Subcutaneous abdominal adipose tissue (tissue), 5 donors: ENCODE data around the gene POLR1E.
A peak's percentile ranks its signal among the peaks of the same experiment; 100 is the strongest.
"Not testable (repeated sequence)": the region's sequence is repeated elsewhere in the genome, so short reads cannot be mapped to it uniquely, and the experiment has no call there.

Source experiments
- H3K27ac ChIP-seq: one replicate; pipeline ENCODE4 v1.7.0; 2013; ENCODE audit warnings: low read depth, mild to moderate bottlenecking, inconsistent platforms, low read length, moderate library complexity
- H3K27me3 ChIP-seq, 5 donors: one replicate each; pipeline ENCODE4 v1.7.0; 2013; ENCODE audit warnings: low read length in 5 of 5, inconsistent platforms in 1 of 5; ENCODE audit not compliant: control insufficient read depth in 5 of 5, insufficient read depth in 4 of 5
- H3K36me3 ChIP-seq, 5 donors: one replicate each; pipeline ENCODE4 v1.7.0; 2013; ENCODE audit warnings: low read length in 5 of 5; ENCODE audit not compliant: control insufficient read depth in 5 of 5, insufficient read depth in 5 of 5
- H3K4me1 ChIP-seq, 5 donors: one replicate each; pipeline ENCODE4 v1.7.0; 2013; ENCODE audit warnings: low read length in 5 of 5, mild to moderate bottlenecking in 3 of 5, moderate library complexity in 1 of 5; ENCODE audit not compliant: control insufficient read depth in 5 of 5, insufficient read depth in 5 of 5
- H3K4me3 ChIP-seq, 5 donors: one replicate each; pipeline ENCODE4 v1.7.0; 2013; ENCODE audit warnings: low read length in 5 of 5, low read depth in 1 of 5
- H3K9ac ChIP-seq, 5 donors: one replicate each; pipeline ENCODE4 v1.7.0; 2013; ENCODE audit warnings: low read length in 5 of 5, mild to moderate bottlenecking in 4 of 5, moderate library complexity in 3 of 5
- H3K9me3 ChIP-seq, 5 donors: one replicate each; pipeline ENCODE4 v1.7.0; 2013; ENCODE audit warnings: low read length in 5 of 5; ENCODE audit not compliant: control insufficient read depth in 5 of 5
- donor health status: healthy.
- donor health status: healthy.
- donor health status: healthy.
- donor health status: healthy.
- donor health status: healthy.

Gene POLR1E

GRCh38 chr9:37477443-37477842 lies 8.3 kb upstream of the POLR1E start:
- not testable (repeated sequence) for H3K4me3 ChIP-seq, H3K27ac ChIP-seq, H3K36me3 ChIP-seq

GRCh38 chr9:37477987-37478619 lies 7.6 kb upstream of the POLR1E start:
- not testable (repeated sequence) for H3K9ac ChIP-seq, H3K36me3 ChIP-seq, H3K4me1 ChIP-seq, H3K9me3 ChIP-seq, H3K27me3 ChIP-seq, H3K4me3 ChIP-seq, H3K27ac ChIP-seq

More at GRCh38 chr9:37477443-37477842, 8.3 kb upstream of the POLR1E start:
- not testable (repeated sequence) for H3K4me1 ChIP-seq, H3K27me3 ChIP-seq, H3K9ac ChIP-seq, H3K9me3 ChIP-seq

GRCh38 chr9:37480759-37481158 lies 5.0 kb upstream of the POLR1E start:
- no peaks in the 10 kb centered on the region for H3K9me3 ChIP-seq
- H3K4me3 ChIP-seq: no peak overlapping the region
- H3K36me3 ChIP-seq: no peaks in the 10 kb centered on the region
- peaks cover 0 to 9% (median 6%) of the 10 kb centered on the region in 5 donors for H3K4me1 ChIP-seq
- H3K27me3 ChIP-seq: peaks cover 0 to 5% (median 0%) of the 10 kb centered on the region in 5 donors
- H3K9ac ChIP-seq: no peak overlapping the region
- H3K27ac ChIP-seq: no peak overlapping the region

- H3K27me3 ChIP-seq: peaks cover 0 to 5% (median 0%) of the 10 kb centered on the region in 5 donors
Observed at GRCh38 chr9:37486256-37486615, 488 bp downstream of the POLR1E start.

GRCh38 chr9:37486616-37487548 lies 1.1 kb downstream of the POLR1E start:
- Histone ChIP-seq H3K4me1 (peaks cover 2 to 34% (median 32%) of the 10 kb centered on the region in 5 donors), H3K9me3 (no peaks in the 10 kb centered on the region), H3K27ac (peak overlapping the region; percentile 93), H3K9ac (peak overlapping the region; percentile 92 to 96 (median 94)), H3K4me3 (peak overlapping the region; percentile 67 to 92 (median 82)), H3K27me3 (peaks cover 0 to under 1% (median 0%) of the 10 kb centered on the region in 5 donors), H3K36me3 (peaks cover 9 to 19% (median 15%) of the 10 kb centered on the region in 5 donors)

More at GRCh38 chr9:37486256-37486615, 488 bp downstream of the POLR1E start:
- peak overlapping the region; percentile 67 to 92 (median 82) for H3K4me3 ChIP-seq
- peak overlapping the region; percentile 93 for H3K27ac ChIP-seq
- peaks cover 8 to 17% (median 13%) of the 10 kb centered on the region in 5 donors for H3K36me3 ChIP-seq
- no peaks in the 10 kb centered on the region for H3K9me3 ChIP-seq
- peak overlapping the region; percentile 92 to 96 (median 94) for H3K9ac ChIP-seq
- peaks cover 2 to 34% (median 32%) of the 10 kb centered on the region in 5 donors for H3K4me1 ChIP-seq

- no peaks in the 10 kb centered on the region for H3K27me3 ChIP-seq
- no peak overlapping the region for H3K9ac ChIP-seq
- peaks cover 27 to 66% (median 55%) of the 10 kb centered on the region in 5 donors for H3K36me3 ChIP-seq
- H3K27ac ChIP-seq: no peak overlapping the region
- peaks cover 0 to 16% (median 13%) of the 10 kb centered on the region in 5 donors for H3K4me1 ChIP-seq
- no peak overlapping the region for H3K4me3 ChIP-seq
- no peaks in the 10 kb centered on the region for H3K9me3 ChIP-seq
Observed at GRCh38 chr9:37491939-37492338, 6.2 kb downstream of the POLR1E start.

GRCh38 chr9:37495571-37495970 lies 9.8 kb downstream of the POLR1E start:
- H3K27ac ChIP-seq: no peak overlapping the region
- H3K36me3 ChIP-seq: peaks cover 39 to 84% (median 69%) of the 10 kb centered on the region in 5 donors
- no peak overlapping the region for H3K9ac ChIP-seq
- H3K27me3 ChIP-seq: no peaks in the 10 kb centered on the region
- no peaks in the 10 kb centered on the region for H3K9me3 ChIP-seq
- H3K4me3 ChIP-seq: no peak overlapping the region
- H3K4me1 ChIP-seq: no peaks in the 10 kb centered on the region

- Histone ChIP-seq H3K27me3 (no peaks in the 10 kb centered on the region), H3K4me3 (no peak overlapping the region), H3K9me3 (no peaks in the 10 kb centered on the region), H3K27ac (no peak overlapping the region), H3K36me3 (peaks cover 34 to 86% (median 72%) of the 10 kb centered on the region in 5 donors), H3K9ac (no peak overlapping the region), H3K4me1 (no peaks in the 10 kb centered on the region)
Observed at GRCh38 chr9:37496020-37496419, 10.3 kb downstream of the POLR1E start.

GRCh38 chr9:37497320-37497719 lies 11.6 kb downstream of the POLR1E start:
- Histone ChIP-seq H3K9ac (no peak overlapping the region), H3K4me1 (no peaks in the 10 kb centered on the region), H3K36me3 (peaks cover 34 to 91% (median 81%) of the 10 kb centered on the region in 5 donors), H3K4me3 (no peak overlapping the region), H3K9me3 (no peaks in the 10 kb centered on the region), H3K27me3 (no peaks in the 10 kb centered on the region), H3K27ac (no peak overlapping the region)

- Histone ChIP-seq H3K4me1 (no peaks in the 10 kb centered on the region), H3K4me3 (no peak overlapping the region), H3K27ac (no peak overlapping the region), H3K9ac (no peak overlapping the region), H3K27me3 (no peaks in the 10 kb centered on the region), H3K9me3 (no peaks in the 10 kb centered on the region), H3K36me3 (peaks cover 25 to 91% (median 81%) of the 10 kb centered on the region in 5 donors)
Observed at GRCh38 chr9:37498457-37498856, 12.7 kb downstream of the POLR1E start.
